Esophagus squamous epithelium (tissue), 5 donors: ENCODE measurements around the gene LNX2. TPM values are rescaled to one million over a fixed set of nuclear protein-coding genes. Genes with fewer than 3 reads are reported as not detected.

Experiments used
- DNase-seq: peaks from one replicate; lab custom pipeline; 2025; lab: John Stamatoyannopoulos, UW
- H3K27ac ChIP-seq, 4 donors: fragments of 200-600 bp; sonication (generic); one replicate each; pipeline ENCODE4 v1.5.1; 2016 to 2019; ENCODE audit warnings: mild to moderate bottlenecking in 1 of 4
- H3K27me3 ChIP-seq, 4 donors: fragments of 200-600 bp; sonication (generic); 1 replicate in 3 of 4; 2 replicates in 1 of 4; pipeline versions ENCODE4 v1.5.1 to v1.6.0; 2017 to 2021; ENCODE audit warnings: antibody characterized with exemption in 1 of 4
- H3K36me3 ChIP-seq, 3 donors: fragments of 200-600 bp; sonication (generic); one replicate each; pipeline ENCODE4 v1.5.1; 2016 to 2019
- H3K4me1 ChIP-seq, 3 donors: fragments of 200-600 bp; sonication (generic); one replicate each; pipeline ENCODE4 v1.5.1; 2017 to 2019
- H3K4me3 ChIP-seq, 4 donors: fragments of 200-600 bp; sonication (generic); 1 replicate in 3 of 4; 2 replicates in 1 of 4; pipeline ENCODE4 v1.5.1; 2016 to 2019; ENCODE audit warnings: mild to moderate bottlenecking in 2 of 4, moderate library complexity in 1 of 4
- H3K9me3 ChIP-seq, 3 donors: fragments of 200-600 bp; sonication (generic); one replicate each; pipeline ENCODE4 v1.5.1; 2016 to 2019
- CTCF ChIP-seq, 6 experiments: fragments of 450-650 bp in 4 of 6; fragments of 200-600 bp in 2 of 6; sonication (generic) in 2 of 6; IDR thresholded peaks; one replicate each; pipeline ENCODE4 v1.5.1; 2016 to 2019; ENCODE audit warnings: antibody characterized with exemption in 6 of 6, mild to moderate bottlenecking in 4 of 6, moderate library complexity in 4 of 6
- POLR2A ChIP-seq, 4 donors: fragments of 450-650 bp; IDR thresholded peaks; one replicate each; pipeline ENCODE4 v1.6.1; 2017; ENCODE audit warnings: antibody characterized with exemption in 4 of 4, mild to moderate bottlenecking in 4 of 4, moderate library complexity in 3 of 4
- WGBS, 2 donors: methylation state at CpG; one replicate each; pipeline ENCODE4 v1.1.5; 2018; 5-methylcytosine and 5-hydroxymethylcytosine counted together
- intact Hi-C: fragments of 100-400 bp; cut with DNase I; formaldehyde crosslinking; loops from one replicate; pipeline ENCODE4 v1.15.0; 2022
- total RNA-seq, 4 donors: library from RNA; depleted of rRNA; stranded (reverse); fragments of >200 nt; gene quantifications; one replicate each; pipeline ENCODE4 v1.1.0, GENCODE V29; 2016
- donor health status: DM: yes; HTN: yes; CAD: no.

The LNX2 gene
- total RNA-seq, 4 donors from 2014 or later, result 12.2 to 16.5 (median 14.9) TPM

GRCh38 chr13:27628081-27628480 is 7.8 kb upstream of the LNX2 start:
- no peaks in the 10 kb centered on the region for H3K9me3 ChIP-seq
- WGBS, 2 donors, result 69 to 84% methylated on average over 4 of the region's 4 CpGs
- no peak for DNase-seq
- no peaks in the 10 kb centered on the region for H3K27me3 ChIP-seq
- peaks cover 0 to 44% (median 0%) of the 10 kb centered on the region in 3 donors for H3K36me3 ChIP-seq
- no peak overlapping the region for H3K27ac ChIP-seq
- intact Hi-C loops, result no loop called here
- no peak overlapping the region for H3K4me3 ChIP-seq
- no peak for TF ChIP-seq CTCF (IDR thresholded peaks at IDR 0.05)
- TF ChIP-seq POLR2A (IDR thresholded peaks at IDR 0.05), result no peak
- peaks cover 15 to 81% (median 22%) of the 10 kb centered on the region in 3 donors for H3K4me1 ChIP-seq

- Histone ChIP-seq H3K9me3 (no peaks in the 10 kb centered on the region), H3K36me3 (peaks cover 0 to 39% (median 0%) of the 10 kb centered on the region in 3 donors), H3K27ac (no peak overlapping the region), H3K4me3 (no peak overlapping the region), H3K27me3 (no peaks in the 10 kb centered on the region), H3K4me1 (peaks cover 19 to 82% (median 29%) of the 10 kb centered on the region in 3 donors)
- no peak for DNase-seq
- intact Hi-C loops, result no loop called here
- WGBS, 2 donors, result 70 to 80% methylated on average over 3 of the region's 3 CpGs
- TF ChIP-seq CTCF (IDR thresholded peaks at IDR 0.05), result no peak
- TF ChIP-seq POLR2A (IDR thresholded peaks at IDR 0.05), result no peak
Measured at GRCh38 chr13:27627380-27627779, 7.1 kb upstream of the LNX2 start.

GRCh38 chr13:27625839-27626238 is 5.5 kb upstream of the LNX2 start:
- Histone ChIP-seq H3K27ac (no peak overlapping the region), H3K36me3 (peaks cover 0 to 27% (median 0%) of the 10 kb centered on the region in 3 donors), H3K27me3 (no peaks in the 10 kb centered on the region), H3K9me3 (no peaks in the 10 kb centered on the region), H3K4me3 (no peak overlapping the region), H3K4me1 (peaks cover 19 to 69% (median 30%) of the 10 kb centered on the region in 3 donors)
- WGBS, 2 donors, result 66 to 73% methylated on average over 2 of the region's 2 CpGs
- TF ChIP-seq CTCF (IDR thresholded peaks at IDR 0.05), result no peak
- TF ChIP-seq POLR2A (IDR thresholded peaks at IDR 0.05), result no peak
- no peak for DNase-seq
- intact Hi-C loops, result no loop called here

- H3K27ac ChIP-seq, result peak overlapping the region in 2 of 4 donors; percentile 39 to 99
- DNase-seq, result no peak
- TF ChIP-seq POLR2A (IDR thresholded peaks at IDR 0.05), result no peak
- no peak for TF ChIP-seq CTCF (IDR thresholded peaks at IDR 0.05)
- H3K27me3 ChIP-seq, result no peaks in the 10 kb centered on the region
- intact Hi-C loops, result no loop called here
- no peaks in the 10 kb centered on the region for H3K9me3 ChIP-seq
- H3K4me1 ChIP-seq, result peaks cover 19 to 61% (median 32%) of the 10 kb centered on the region in 3 donors
- 86 to 91% methylated on average over 3 of the region's 3 CpGs for WGBS, 2 donors
- H3K4me3 ChIP-seq, result no peak overlapping the region
- H3K36me3 ChIP-seq, result peaks cover 0 to 24% (median 0%) of the 10 kb centered on the region in 3 donors
Measured at GRCh38 chr13:27624071-27624470, 3.7 kb upstream of the LNX2 start.

GRCh38 chr13:27622881-27623280 is 2.6 kb upstream of the LNX2 start:
- no peak for DNase-seq
- intact Hi-C loops, result no loop called here
- H3K27ac ChIP-seq, result peak overlapping the region in 3 of 4 donors; percentile 4 to 99 (median 98)
- TF ChIP-seq CTCF (IDR thresholded peaks at IDR 0.05), result peak in 1 of 6 experiments; percentile 2
- no peak for TF ChIP-seq POLR2A (IDR thresholded peaks at IDR 0.05)
- H3K4me3 ChIP-seq, result peak overlapping the region; percentile 83 to 99 (median 88)
- H3K27me3 ChIP-seq, result no peaks in the 10 kb centered on the region
- peaks cover 23 to 69% (median 38%) of the 10 kb centered on the region in 3 donors for H3K4me1 ChIP-seq
- 60 to 64% methylated on average over 7 of the region's 7 CpGs for WGBS, 2 donors
- peaks cover 0 to 17% (median 0%) of the 10 kb centered on the region in 3 donors for H3K36me3 ChIP-seq
- H3K9me3 ChIP-seq, result no peaks in the 10 kb centered on the region
